SK-N-SH (cell line): Measurements from ENCODE around the gene AGBL1.

ENCODE experiments used
- CTCF ChIP-seq: fragments of 200-600 bp; sonication (generic); IDR thresholded peaks from 2 replicates; pipeline ENCODE4 v1.6.1; 2017; ENCODE audit warnings: antibody characterized with exemption, mild to moderate bottlenecking, moderate library complexity
- EP300 ChIP-seq, 2 experiments: IDR thresholded peaks; 2 replicates each; pipeline versions ENCODE4 v1.4.0 to v1.6.1; 2012; ENCODE audit warnings: borderline replicate concordance in 1 of 2, low read depth in 1 of 2, low read length in 1 of 2
- MEF2A ChIP-seq: IDR thresholded peaks from 2 replicates; pipeline ENCODE4 v1.4.0; 2012; ENCODE audit warnings: low read depth, borderline replicate concordance
- NFIC ChIP-seq: IDR thresholded peaks from 2 replicates; pipeline ENCODE4 v1.4.0; 2012; ENCODE audit warnings: borderline replicate concordance
- POLR2AphosphoS5 ChIP-seq: IDR thresholded peaks from 2 replicates; pipeline ENCODE4 v1.6.1; 2012; ENCODE audit warnings: low read depth, low read length
- RAD21 ChIP-seq: IDR thresholded peaks from 2 replicates; pipeline ENCODE4 v1.6.1; 2012; ENCODE audit warnings: mild to moderate bottlenecking, low read length
- REST ChIP-seq: IDR thresholded peaks from 2 replicates; pipeline ENCODE4 v1.6.1; 2012; ENCODE audit warnings: mild to moderate bottlenecking, low read depth, low read length, moderate library complexity
- SIN3A ChIP-seq: IDR thresholded peaks from 2 replicates; pipeline ENCODE4 v1.6.1; 2012; ENCODE audit warnings: low read depth, mild to moderate bottlenecking, low read length, moderate library complexity, borderline replicate concordance
- SMC3 ChIP-seq: IDR thresholded peaks from 2 replicates; pipeline ENCODE4 v1.6.1; 2012; ENCODE audit warnings: low read depth, low read length, improper control_type of control experiment
- TCF12 ChIP-seq: IDR thresholded peaks from 2 replicates; pipeline ENCODE4 v1.4.0; 2012
- USF1 ChIP-seq: IDR thresholded peaks from 2 replicates; pipeline ENCODE4 v1.4.0; 2012; ENCODE audit warnings: low read depth, borderline replicate concordance
- YY1 ChIP-seq: IDR thresholded peaks from 2 replicates; pipeline ENCODE4 v1.4.0; 2012; ENCODE audit warnings: low read depth, mild to moderate bottlenecking

GRCh38 chr15:86275361-86275760, 195.7 kb downstream of the AGBL1 start:
- TF ChIP-seq YY1 (no peak), CTCF (no peak), SIN3A (no peak), MEF2A (no peak), TCF12 (no peak), RAD21 (no peak), REST (no peak), NFIC (no peak), USF1 (no peak), POLR2AphosphoS5 (no peak), EP300 (IDR thresholded peaks at IDR 0.05; ENCODE audit: borderline replicate concordance in 1 of 2, low read depth in 1 of 2, low read length in 1 of 2) (no peak), SMC3 (no peak)
